NT2/D1 (cell line): ENCODE results near the gene LRWD1.
"Not testable (repeated sequence)": the region's sequence is repeated elsewhere in the genome, so short reads cannot be mapped to it uniquely, and the experiment has no call there.

Experiments
- DNase-seq: peaks from one replicate; pipeline ENCODE4 v3.0.0-alpha.2; 2011; ENCODE audit warnings: low read depth, low spot score
- H3K27me3 ChIP-seq: 2 replicates; pipeline ENCODE4 v1.6.0; 2011; ENCODE audit warnings: mild to moderate bottlenecking; ENCODE audit not compliant: insufficient read length, insufficient read depth
- H3K36me3 ChIP-seq: 2 replicates; pipeline ENCODE4 v1.6.1; 2011; ENCODE audit warnings: mild to moderate bottlenecking, low read length, mixed read lengths; ENCODE audit not compliant: insufficient read depth, insufficient read length
- H3K4me1 ChIP-seq: 2 replicates; pipeline ENCODE4 v1.5.1; 2011; ENCODE audit not compliant: insufficient read depth, insufficient read length
- H3K4me3 ChIP-seq: 2 replicates; pipeline ENCODE4 v1.5.1; 2011; ENCODE audit warnings: low read depth; ENCODE audit not compliant: insufficient read length
- H3K9ac ChIP-seq: 2 replicates; pipeline ENCODE4 v1.6.0; 2011; ENCODE audit warnings: low read depth; ENCODE audit not compliant: insufficient read length
- H3K9me3 ChIP-seq: 2 replicates; pipeline ENCODE4 v1.5.1; 2011; ENCODE audit warnings: mild to moderate bottlenecking, low read length; ENCODE audit not compliant: insufficient read depth

LRWD1 gene

DNA sequence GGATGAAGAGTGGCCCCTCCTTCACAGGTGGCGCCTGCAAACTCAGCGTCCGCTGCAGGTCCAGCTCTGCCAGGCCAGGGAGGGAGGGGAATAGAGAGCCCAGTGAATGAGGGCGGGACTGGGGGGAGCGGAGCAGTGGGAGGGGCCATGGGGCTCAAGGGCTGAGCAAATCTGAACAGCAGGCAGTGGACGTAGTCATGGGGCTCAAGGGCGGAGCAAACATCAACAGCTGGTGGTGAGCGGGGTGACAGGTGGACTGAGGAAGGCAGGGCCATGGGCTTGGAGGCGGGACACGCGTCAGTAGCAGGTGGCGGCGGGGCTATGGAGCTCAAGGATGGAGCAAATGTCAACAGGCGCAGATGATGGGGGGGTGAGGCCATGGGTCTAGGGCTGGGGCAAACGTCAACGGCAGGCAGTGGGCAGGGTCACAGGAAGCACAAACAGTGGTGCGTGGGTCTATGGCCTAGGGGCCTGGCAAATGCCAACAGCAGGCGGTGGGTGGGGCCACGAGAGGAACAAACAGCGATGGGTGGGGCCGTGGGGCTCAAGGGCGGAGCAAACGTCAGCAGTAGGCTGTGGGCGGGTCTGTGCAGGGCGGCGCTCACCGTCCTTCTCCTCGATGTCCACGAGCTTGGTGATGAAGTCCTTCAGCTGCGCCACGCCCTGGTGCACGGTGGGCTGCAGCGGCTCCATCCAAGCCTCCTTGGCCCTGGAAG is 28.6 kb downstream of the LRWD1 start:
- H3K9me3 ChIP-seq, H3K4me1 ChIP-seq, H3K4me3 ChIP-seq, H3K9ac ChIP-seq, DNase-seq, H3K36me3 ChIP-seq, H3K27me3 ChIP-seq: not testable (repeated sequence)

DNA sequence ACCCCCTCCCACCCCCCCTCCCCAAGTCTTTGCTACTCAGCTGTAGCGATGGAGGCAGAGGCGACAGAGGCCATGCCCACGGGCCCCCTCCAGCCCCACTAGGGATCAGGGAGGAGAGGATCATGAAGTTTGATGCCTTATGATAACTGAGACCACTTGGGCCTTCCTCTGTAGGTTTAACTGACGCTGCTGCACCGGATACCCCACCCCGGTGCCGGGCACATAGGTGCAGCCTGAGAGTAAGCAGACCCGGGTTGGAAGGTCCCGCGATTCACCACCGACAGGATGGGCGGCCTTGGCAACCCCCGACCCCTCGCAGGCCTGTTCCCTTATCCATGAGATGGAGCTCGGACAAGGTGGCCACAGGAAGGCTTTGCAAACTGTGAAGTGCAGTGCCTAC is 29.2 kb downstream of the LRWD1 start:
- not testable (repeated sequence) for H3K4me1 ChIP-seq, H3K27me3 ChIP-seq, H3K9ac ChIP-seq, DNase-seq, H3K9me3 ChIP-seq, H3K4me3 ChIP-seq, H3K36me3 ChIP-seq

DNA sequence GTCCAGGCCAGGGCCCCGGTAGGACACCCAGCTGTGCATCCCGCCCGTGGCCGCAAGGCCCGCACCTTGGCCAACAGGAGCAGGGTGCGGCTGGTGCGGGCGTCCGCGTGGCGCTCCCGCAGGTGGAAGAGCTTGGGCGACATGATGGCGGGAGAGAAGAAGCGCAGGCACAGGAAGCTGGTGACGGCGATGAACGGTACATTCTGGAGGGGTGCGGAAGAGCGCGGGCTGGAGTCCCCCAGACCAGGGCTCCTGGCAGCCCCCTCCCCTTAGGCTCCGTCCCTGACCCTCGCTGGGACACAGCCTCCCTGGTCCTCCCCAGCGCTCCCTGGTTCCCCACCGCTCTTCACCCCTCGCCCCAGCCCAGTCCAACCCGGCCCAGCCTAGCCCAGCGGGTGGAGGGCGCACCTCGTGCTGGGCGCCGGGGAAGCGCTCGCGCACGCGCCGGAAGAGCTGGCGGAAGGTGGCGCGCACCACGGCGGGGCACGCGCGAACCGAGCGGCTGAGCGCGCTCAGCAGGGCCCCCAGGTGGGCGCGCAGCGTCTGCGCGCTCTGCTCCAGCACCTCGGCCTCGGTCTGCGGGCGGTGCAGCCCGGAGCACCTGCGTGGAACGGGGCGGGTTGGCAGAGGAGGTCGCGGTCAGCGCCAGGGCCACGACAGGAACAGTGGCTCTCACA is 29.8 kb downstream of the LRWD1 start:
- H3K4me3 ChIP-seq, DNase-seq, H3K36me3 ChIP-seq, H3K9ac ChIP-seq, H3K4me1 ChIP-seq, H3K9me3 ChIP-seq, H3K27me3 ChIP-seq: not testable (repeated sequence)

DNA sequence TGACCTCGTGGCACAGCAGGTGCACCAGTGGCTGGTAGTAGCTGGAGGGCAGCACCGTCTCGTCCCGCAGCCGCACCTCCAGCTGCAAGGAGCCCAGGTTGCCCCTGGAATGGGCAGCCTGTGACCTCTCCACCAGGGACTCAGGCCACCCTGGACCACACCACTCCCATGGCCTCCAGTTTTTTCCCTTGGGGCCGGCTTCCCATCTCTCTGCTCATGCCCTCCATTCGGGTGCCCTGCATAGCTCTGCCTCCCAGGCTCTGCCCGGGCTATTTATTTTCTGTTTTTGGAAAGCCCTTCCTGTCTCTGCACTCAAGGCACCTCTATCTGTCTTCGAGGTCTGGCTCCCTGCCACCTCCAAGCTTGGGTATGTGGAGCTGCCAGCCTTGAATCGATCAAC is 32.1 kb downstream of the LRWD1 start:
- not testable (repeated sequence) for DNase-seq, H3K27me3 ChIP-seq, H3K9ac ChIP-seq, H3K36me3 ChIP-seq, H3K4me1 ChIP-seq, H3K9me3 ChIP-seq, H3K4me3 ChIP-seq

DNA sequence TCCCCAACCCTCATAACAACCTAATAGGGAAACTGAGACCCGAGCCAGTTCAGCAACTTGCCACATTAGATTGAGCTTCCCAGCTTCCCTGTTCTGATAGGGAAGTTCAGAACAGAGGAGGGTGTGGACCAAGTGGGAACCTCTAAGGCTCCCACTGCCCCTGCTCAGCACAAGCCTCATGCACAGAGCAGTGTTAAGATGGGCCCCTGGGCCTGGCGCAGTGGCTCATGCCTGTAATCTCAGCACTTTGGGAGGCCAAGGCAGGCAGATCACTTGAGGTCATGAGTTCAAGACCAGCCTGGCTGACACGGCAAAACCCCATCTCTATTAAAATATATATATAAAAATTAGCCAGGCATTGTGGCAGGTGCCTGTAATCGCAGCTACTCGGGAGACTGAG is 32.5 kb downstream of the LRWD1 start:
- not testable (repeated sequence) for DNase-seq, H3K9me3 ChIP-seq, H3K4me1 ChIP-seq, H3K36me3 ChIP-seq, H3K27me3 ChIP-seq, H3K4me3 ChIP-seq, H3K9ac ChIP-seq

DNA sequence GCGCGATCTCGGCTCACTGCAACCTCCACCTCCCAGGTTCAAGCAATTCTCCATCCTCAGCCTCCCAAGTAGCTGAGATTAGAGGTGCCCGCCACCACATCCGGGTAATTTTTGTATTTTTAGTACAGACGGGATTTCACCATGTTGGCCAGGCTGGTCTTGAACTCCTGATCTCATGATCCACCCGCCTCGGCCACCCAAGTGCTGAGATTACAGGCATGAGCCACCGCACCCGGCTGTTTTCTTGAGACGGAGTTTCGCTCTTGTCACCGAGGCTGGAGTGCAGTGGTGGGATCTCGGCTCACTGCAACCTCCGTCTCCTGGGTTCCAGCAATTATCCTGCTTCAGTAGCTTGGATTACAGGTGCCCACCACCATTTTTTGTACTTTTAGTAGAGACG is 33.5 kb downstream of the LRWD1 start:
- H3K4me1 ChIP-seq, H3K36me3 ChIP-seq, DNase-seq, H3K9me3 ChIP-seq, H3K9ac ChIP-seq, H3K4me3 ChIP-seq, H3K27me3 ChIP-seq: not testable (repeated sequence)

DNA sequence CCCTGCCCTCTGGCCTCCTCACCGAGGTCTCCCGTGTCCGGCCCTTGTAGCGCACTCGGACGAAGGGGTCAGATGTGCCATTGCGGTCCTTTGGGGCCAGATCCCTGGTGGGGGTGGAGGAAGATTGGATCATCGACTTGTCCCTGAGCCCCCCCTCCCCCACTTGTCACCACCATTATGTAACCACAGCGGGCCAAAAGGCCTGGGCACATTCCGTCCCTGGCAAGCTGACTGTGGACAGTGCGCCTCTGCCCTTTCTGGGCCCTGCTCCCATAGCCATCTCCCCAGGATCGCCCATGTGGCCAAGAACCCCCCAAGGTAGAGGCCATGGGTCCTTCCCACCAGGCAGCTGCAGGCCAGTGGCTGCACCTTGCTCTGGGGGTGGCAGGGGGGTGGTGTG is 38.4 kb downstream of the LRWD1 start:
- H3K4me3 ChIP-seq, H3K9me3 ChIP-seq: not testable (repeated sequence)

DNA sequence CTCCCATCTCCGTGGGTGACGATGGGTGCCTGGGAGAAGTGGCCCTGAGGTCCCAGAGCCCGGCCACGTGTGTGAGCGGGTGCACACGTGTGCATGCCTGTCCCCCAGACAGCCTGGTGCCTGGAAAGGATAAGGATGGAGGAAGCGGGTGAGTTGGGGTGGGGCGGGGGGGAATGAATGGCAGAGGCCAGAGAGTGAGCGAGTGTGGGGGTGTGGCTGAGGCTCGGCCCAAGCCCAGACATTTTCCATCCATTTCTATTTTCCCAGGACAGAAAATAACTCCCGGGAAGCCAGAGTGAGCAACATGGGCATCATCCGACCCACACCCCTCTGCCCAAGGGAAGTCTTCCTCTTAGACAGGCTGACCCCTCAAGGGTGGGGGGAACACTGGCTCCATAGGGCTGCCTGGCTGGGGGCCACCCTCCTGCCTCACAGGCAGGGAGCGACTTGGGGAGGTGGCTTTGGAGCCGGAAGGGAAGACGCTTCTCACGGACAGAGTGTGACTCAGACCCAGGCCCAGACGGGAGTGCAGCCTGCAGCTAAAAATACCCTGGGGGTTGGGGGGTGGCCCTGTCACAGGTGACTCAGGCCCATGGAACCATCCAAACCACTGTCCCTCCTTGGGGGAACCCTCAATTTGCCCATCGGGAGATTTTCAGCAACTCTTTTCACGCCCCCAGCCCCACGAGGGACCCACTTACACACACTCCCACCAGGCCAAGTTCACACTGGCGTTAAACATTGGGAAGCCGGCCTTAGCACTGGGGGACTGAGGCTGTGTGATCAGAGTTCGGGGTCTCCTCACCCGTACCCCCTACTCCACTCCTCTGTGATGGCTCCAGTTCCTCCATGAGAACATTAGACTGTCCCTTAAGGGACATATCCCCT is 40.8 kb downstream of the LRWD1 start:
- H3K4me1 ChIP-seq, H3K36me3 ChIP-seq, H3K9me3 ChIP-seq, DNase-seq, H3K27me3 ChIP-seq, H3K4me3 ChIP-seq, H3K9ac ChIP-seq: not testable (repeated sequence)

More for the DNA sequence above, 38.4 kb downstream of the LRWD1 start:
- H3K36me3 ChIP-seq, H3K4me1 ChIP-seq, H3K27me3 ChIP-seq, H3K9ac ChIP-seq, DNase-seq: not testable (repeated sequence)

DNA sequence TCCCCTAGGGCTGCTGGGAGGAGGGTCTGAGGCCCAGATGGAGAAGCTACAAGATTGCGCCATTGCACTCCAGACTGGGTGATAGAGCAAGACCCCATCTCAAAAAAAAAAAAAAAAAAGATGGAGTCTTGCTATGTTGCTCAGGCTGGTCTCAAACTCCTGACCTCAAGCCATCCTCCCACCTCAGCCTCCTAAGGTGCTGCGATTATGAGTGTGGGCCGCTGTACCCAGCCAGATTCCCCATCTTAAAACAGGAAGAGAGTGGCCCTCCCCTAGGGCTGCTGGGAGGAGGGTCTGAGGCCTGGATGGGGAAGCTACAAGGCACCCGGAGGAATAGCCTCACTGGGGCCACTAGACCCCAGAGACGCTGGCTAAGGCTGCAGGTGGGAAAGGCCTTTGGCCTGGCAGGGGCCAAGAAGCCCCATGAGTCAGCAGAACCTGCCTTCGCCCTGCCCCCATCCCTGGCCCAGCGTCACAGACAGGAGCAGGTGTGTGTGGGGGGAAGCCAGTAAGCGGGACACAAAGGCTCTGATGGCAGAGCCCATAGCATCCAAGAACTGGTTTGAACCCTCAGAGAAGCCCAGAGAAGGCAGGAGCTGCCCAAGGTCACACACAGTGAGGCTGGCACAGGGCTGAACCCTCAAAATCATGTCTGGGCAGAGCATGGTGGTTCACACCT is 42.8 kb downstream of the LRWD1 start:
- H3K9me3 ChIP-seq, DNase-seq, H3K36me3 ChIP-seq, H3K4me1 ChIP-seq, H3K27me3 ChIP-seq, H3K4me3 ChIP-seq, H3K9ac ChIP-seq: not testable (repeated sequence)

DNA sequence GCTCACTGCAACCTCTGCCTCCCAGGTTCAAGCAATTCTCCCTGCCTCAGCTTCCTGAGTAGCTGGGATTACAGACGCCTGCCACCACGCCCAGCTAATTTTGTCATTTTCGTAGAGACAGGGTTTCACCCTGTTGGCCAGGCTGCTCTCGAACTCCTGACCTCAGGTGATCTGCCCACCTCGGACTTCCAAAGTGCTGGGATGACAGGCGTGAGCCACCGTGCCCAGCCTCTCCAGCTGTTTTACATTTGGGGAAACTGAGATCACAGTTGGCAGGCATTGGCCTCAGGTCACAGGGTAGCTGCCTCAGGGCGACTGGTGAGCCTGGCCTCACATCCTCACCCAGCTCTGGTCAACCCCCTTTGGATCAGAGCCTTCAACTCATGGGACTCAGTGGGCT is 45.8 kb downstream of the LRWD1 start:
- H3K9me3 ChIP-seq, H3K4me1 ChIP-seq, DNase-seq, H3K27me3 ChIP-seq, H3K4me3 ChIP-seq, H3K36me3 ChIP-seq, H3K9ac ChIP-seq: not testable (repeated sequence)

DNA sequence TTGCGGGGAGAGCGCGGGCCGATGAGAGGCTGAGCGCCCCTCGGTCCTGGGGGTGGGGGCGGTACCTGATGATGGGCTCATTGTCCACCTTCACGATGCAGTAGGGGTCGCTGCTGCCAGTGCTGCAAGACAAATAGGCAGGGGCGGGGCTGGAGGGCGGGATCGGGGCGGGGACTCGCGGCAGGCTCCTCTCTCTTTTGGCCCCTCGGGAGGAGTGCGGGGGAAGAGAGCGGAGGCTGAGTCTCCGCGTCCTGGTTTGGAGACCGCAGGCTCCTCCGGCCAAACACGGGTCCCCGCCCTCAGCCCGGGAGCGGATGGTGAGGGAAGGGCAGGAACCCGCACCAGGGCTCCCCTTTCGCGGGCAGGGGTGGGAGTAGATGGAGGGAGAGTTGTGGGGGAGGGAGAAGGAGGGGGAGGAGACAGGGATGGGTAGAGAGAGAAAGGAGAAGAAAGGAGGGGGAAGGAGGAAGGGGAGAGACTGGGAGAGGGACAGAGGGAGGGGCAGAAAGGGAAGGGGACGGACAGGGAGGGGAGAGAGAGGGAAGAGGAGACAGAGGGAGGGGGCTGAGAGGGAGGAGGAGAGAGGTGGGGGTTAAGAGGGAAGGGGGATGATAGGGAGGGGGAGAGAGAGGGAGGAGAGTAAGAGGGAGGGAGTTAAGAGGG is 47.2 kb downstream of the LRWD1 start:
- not testable (repeated sequence) for H3K9ac ChIP-seq, H3K9me3 ChIP-seq, H3K4me3 ChIP-seq, DNase-seq, H3K27me3 ChIP-seq, H3K36me3 ChIP-seq, H3K4me1 ChIP-seq
